Activated CD4-positive, alpha-beta T cell treated with anti-CD3 and anti-CD28 coated beads, Interleukin-2, amount 50 U/mL, for 24 hours (primary cell): ENCODE data around the gene EIF4A3.
"Not testable (repeated sequence)": the region's sequence is repeated elsewhere in the genome, so short reads cannot be mapped to it uniquely, and the experiment has no call there.

Source experiments
- DNase-seq, 2 donors: peaks; one replicate each; pipeline ENCODE4 v3.0.0-alpha.2; 2020; ENCODE audit warnings: low read depth in 1 of 2, low spot score in 1 of 2

The EIF4A3 gene

GRCh38 chr17:80101011-80101945 lies 45.6 kb downstream of the EIF4A3 start, which contains the start of gene GAA:
Gene GAA (plus strand): TSS chr17:80101581. CDS start chr17:80104587, 3,006 bp downstream.
- peak; percentile 70 to 81 for DNase-seq

- no peak for DNase-seq
Measured at GRCh38 chr17:80100035-80100323, 46.9 kb downstream of the EIF4A3 start.

- DNase-seq = no peak
Measured at GRCh38 chr17:80099291-80100034, 47.5 kb downstream of the EIF4A3 start.

- no peak for DNase-seq
Measured at GRCh38 chr17:80097844-80098691, 48.9 kb downstream of the EIF4A3 start.

DNA sequence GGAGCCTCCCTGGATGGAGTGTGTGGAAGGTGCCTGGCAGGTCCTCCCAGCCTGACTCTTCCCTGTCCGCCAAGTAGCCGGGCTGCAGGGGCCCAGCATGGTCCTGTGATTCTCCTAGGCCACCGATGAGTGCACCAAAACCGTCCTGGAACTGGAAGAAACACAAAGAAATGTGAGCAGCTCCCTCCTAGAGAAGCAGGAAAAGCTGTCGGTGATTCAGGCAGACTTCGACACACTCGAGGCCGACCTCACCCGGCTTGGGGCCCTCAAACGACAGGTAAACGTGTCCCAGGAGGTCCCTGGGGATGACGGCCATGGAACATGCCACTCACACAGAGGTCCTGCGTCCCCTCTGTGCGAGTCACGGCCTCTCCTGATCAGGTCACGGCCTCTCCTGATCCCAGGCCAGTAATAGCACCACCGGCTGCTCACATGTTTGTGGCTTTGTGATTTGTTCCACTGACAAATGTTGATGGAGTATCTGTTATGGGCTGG lies 49.8 kb downstream of the EIF4A3 start:
- no peak for DNase-seq

GRCh38 chr17:80096561-80097021 lies 50.3 kb downstream of the EIF4A3 start:
- DNase-seq = no peak

DNA sequence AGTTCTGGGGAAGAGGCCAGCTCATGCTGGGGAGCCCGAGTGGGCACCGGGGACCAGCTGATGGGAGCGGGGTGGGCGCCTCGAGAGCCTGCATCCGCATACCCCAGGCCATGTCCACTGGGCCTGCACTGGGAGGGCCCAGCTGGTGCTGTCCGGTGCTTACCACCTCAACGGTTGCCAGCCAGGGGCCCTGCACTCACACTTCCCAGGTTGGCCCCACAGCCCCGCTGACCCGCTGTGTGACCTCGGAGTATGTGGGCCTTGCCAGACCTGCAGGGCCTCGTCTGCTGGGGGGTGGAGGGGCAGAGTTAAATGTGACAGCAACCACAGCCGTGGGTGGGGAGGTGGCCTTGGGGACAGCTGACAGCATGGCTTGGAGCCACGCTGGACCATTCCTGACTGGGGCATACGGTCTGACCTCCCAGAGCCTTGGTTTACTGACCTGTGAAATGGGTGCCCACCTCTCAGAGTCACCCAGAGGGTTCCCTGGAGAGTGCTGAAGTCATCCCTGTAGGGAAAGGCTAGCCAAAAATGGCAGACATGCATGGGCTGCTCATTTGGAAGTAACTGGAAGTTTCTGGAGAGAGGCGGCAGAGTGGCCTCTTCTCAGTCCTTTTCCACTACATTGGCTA lies 51.0 kb downstream of the EIF4A3 start:
- no peak for DNase-seq

GRCh38 chr17:80095038-80095843 lies 51.7 kb downstream of the EIF4A3 start:
- no peak for DNase-seq

DNA sequence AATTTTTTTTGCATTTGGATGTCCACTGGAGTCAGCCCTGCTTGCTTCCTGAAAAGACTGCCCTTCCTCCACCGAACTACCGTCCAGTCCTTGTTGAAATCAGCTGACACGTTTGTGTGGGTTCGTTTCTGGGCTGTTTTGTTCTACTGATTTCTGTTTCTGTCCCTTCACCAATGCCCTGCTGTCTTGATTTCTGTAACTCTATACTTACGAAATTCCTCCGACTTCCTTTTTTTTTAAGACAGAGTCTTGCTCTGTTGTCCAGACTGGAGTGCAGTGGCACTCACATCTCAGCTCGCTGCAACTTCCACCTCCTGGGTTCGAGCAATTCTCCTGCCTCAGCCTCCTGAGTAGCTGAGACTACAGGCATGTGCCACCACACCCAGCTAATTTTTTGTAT lies 54.0 kb downstream of the EIF4A3 start:
- DNase-seq = no peak

DNA sequence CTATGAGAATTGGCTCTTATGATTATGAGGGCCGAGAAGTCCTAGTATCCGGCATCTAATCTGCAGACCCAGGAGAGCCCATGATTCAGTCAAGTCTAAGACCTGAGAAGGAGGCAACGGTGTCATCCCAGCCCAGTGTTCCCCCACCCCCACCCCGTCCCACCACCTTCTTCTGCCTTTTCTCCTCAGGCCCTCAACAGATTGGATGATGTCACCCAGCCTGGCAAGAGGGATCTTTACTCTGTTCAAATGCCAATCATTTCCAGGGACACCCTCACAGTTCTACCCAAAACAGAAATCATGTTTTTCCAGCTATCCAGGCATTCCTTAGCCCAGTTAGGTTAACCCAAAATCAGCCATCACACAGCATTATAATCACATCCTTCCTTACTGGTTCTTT lies 55.6 kb downstream of the EIF4A3 start:
- DNase-seq = no peak

DNA sequence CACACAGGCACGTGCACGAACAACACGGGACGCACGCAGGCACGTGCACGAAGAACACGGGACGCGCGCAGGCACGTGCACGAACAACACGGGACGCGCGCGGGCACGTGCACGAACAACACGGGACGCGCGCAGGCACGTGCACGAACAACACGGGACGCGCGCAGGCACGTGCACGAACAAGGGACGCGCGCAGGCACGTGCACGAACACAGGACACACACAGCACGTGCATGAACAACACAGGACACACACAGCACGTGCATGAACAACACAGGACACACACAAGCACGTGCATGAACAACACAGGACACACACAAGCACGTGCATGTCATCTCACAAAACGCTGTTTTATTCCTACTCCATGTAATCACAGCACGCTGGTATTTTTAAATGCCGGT lies 56.8 kb downstream of the EIF4A3 start:
- not testable (repeated sequence) for DNase-seq

GRCh38 chr17:80089762-80090161 lies 57.2 kb downstream of the EIF4A3 start:
- no peak for DNase-seq

- no peak for DNase-seq
Measured at GRCh38 chr17:80087346-80088265, 59.3 kb downstream of the EIF4A3 start.

DNA sequence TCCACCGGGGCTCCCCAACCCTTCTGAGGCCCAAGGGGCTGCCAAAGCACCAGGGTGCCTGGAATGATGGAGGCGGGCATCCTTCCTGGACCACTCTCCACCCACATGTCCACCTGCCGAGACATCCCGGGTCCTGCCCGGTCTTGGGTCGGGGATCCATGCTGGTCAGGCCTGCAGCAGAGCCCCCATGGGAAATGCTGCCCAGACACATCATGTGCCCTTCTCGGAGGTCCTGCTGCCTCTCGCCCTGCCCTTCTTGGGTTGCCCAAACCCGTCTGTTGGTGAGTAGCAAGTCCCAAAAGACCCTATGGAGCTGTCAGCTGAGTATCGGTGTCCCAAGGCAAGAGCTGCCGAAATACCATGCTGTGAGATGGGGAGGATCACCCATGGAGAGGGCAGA lies 60.3 kb downstream of the EIF4A3 start:
- no peak for DNase-seq

GRCh38 chr17:80086081-80086480 lies 60.8 kb downstream of the EIF4A3 start:
- DNase-seq = no peak

GRCh38 chr17:80084773-80085172 lies 62.2 kb downstream of the EIF4A3 start:
- DNase-seq = no peak
